ENCODE data around the gene ZNF638.

DNA sequence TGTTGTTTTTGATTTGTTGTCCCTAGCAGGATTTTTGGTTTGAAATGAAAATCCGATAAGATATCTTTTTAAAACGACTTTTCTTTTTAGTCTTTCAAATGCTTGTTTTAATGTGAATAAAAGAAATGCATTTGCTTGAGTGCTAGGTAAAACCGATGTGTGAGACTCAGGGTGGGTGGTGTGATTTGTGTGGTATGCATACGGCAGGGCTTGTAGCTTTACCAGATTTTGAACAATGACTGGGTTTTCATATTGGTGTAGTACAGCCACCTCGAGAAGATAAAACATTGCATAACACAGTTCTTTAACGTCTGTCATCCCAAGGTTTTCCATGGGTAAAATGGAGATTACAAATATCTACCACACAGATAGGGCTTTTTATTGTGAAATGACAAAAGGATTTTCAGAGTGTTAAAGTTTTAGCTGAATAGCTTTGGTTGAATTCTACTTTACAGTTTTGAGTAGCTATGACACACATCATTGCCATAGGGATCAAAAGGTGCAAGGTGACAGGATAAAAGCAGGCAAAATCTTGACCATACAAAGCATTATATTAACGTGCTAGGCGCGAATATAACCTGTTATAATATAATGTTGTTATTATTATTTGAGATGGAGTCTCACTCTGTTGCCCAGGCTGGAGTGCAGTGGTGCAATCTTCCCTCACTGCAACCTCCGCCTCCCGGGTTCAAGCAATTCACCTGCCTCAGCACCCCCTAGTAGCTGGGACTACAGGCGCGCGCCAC is 824 bp upstream of the ZNF638 start:
- TF ChIP-seq, protein P1, sequence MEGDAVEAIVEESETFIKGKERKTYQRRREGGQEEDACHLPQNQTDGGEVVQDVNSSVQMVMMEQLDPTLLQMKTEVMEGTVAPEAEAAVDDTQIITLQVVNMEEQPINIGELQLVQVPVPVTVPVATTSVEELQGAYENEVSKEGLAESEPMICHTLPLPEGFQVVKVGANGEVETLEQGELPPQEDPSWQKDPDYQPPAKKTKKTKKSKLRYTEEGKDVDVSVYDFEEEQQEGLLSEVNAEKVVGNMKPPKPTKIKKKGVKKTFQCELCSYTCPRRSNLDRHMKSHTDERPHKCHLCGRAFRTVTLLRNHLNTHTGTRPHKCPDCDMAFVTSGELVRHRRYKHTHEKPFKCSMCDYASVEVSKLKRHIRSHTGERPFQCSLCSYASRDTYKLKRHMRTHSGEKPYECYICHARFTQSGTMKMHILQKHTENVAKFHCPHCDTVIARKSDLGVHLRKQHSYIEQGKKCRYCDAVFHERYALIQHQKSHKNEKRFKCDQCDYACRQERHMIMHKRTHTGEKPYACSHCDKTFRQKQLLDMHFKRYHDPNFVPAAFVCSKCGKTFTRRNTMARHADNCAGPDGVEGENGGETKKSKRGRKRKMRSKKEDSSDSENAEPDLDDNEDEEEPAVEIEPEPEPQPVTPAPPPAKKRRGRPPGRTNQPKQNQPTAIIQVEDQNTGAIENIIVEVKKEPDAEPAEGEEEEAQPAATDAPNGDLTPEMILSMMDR (IDR thresholded peaks at IDR 0.05; ENCODE audit: extremely low read depth in 1 of 2, insufficient read depth in 1 of 2, low read depth in 1 of 2, low read length in 2 of 2) = no peak
- TF ChIP-seq POLR2A (IDR thresholded peaks at IDR 0.05; ENCODE audit: low read depth, low read length) = no peak
- no peak for TF ChIP-seq EZH2 (IDR thresholded peaks at IDR 0.05; ENCODE audit: borderline replicate concordance, low read depth, low read length, severe bottlenecking)
- TF ChIP-seq POLR2AphosphoS5 (IDR thresholded peaks at IDR 0.05; ENCODE audit: insufficient read depth, low read depth, low read length) = no peak
- TF ChIP-seq MYC (IDR thresholded peaks at IDR 0.05; ENCODE audit: low read depth, low read length) = no peak
- TF ChIP-seq, protein P2, sequence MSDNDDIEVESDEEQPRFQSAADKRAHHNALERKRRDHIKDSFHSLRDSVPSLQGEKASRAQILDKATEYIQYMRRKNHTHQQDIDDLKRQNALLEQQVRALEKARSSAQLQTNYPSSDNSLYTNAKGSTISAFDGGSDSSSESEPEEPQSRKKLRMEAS (IDR thresholded peaks at IDR 0.05; ENCODE audit: insufficient read depth, insufficient read length) = no peak
- TF ChIP-seq FOS (IDR thresholded peaks at IDR 0.05; ENCODE audit: borderline replicate concordance, insufficient read depth, low read length) = no peak
- TF ChIP-seq JUN (IDR thresholded peaks at IDR 0.05; ENCODE audit: borderline replicate concordance, insufficient read depth, insufficient read length, low read depth) = no peak

Data from endothelial cell of umbilical vein (primary cell).